NB4 (cell line): ENCODE results near the gene UQCC2.

ENCODE experiments used
- DNase-seq: peaks from one replicate; pipeline ENCODE4 v3.0.0; 2010; ENCODE audit warnings: low read depth
- H3K4me3 ChIP-seq: one replicate; pipeline ENCODE4 v1.5.1; 2011; ENCODE audit warnings: mild to moderate bottlenecking, low read depth, low read length, moderate library complexity
- CTCF ChIP-seq: IDR thresholded peaks from one replicate; pipeline ENCODE4 v1.5.1; 2012; ENCODE audit warnings: low read depth, low read length
- MAX ChIP-seq: IDR thresholded peaks from 2 replicates; pipeline ENCODE4 v1.6.1; 2011; ENCODE audit warnings: low read depth, low read length
- MYC ChIP-seq: IDR thresholded peaks from 2 replicates; pipeline ENCODE4 v1.6.1; 2011; ENCODE audit warnings: low read depth, low read length
- POLR2A ChIP-seq: IDR thresholded peaks from 2 replicates; pipeline ENCODE4 v1.6.1; 2011; ENCODE audit warnings: mild to moderate bottlenecking; ENCODE audit not compliant: insufficient read length; ENCODE audit errors: extremely low read depth

The UQCC2 gene

GRCh38 chr6:33683051-33683571 is 28.4 kb downstream of the UQCC2 start:
- no peak overlapping the region for H3K4me3 ChIP-seq
- no peak for DNase-seq
- no peak for TF ChIP-seq MYC
- no peak for TF ChIP-seq POLR2A
- no peak for TF ChIP-seq MAX
- TF ChIP-seq CTCF, result no peak

- no peak for DNase-seq
- no peak overlapping the region for H3K4me3 ChIP-seq
- TF ChIP-seq MYC, result no peak
- no peak for TF ChIP-seq POLR2A
- TF ChIP-seq CTCF, result no peak
- no peak for TF ChIP-seq MAX
Measured at GRCh38 chr6:33682341-33682740, 29.2 kb downstream of the UQCC2 start.

GRCh38 chr6:33679761-33680160 is 31.7 kb downstream of the UQCC2 start:
- no peak for DNase-seq
- no peak for TF ChIP-seq MYC
- no peak for TF ChIP-seq CTCF
- TF ChIP-seq MAX, result no peak
- no peak for TF ChIP-seq POLR2A
- H3K4me3 ChIP-seq, result no peak overlapping the region

GRCh38 chr6:33678932-33679490 is 32.5 kb downstream of the UQCC2 start:
- no peak for TF ChIP-seq CTCF
- TF ChIP-seq MYC, result no peak
- no peak for TF ChIP-seq POLR2A
- no peak for TF ChIP-seq MAX
- no peak for DNase-seq
- no peak overlapping the region for H3K4me3 ChIP-seq

GRCh38 chr6:33678233-33678931 is 33.1 kb downstream of the UQCC2 start:
- no peak overlapping the region for H3K4me3 ChIP-seq
- no peak for DNase-seq
- TF ChIP-seq POLR2A (no peak), MAX (no peak), MYC (no peak), CTCF (no peak)
